Liver (tissue), 9 donors: Measurements from ENCODE around the gene STRBP. TPM values are rescaled to one million over a fixed set of nuclear protein-coding genes. Genes with fewer than 3 reads are reported as not detected.

ENCODE experiments used
- DNase-seq: peaks from one replicate; pipeline ENCODE4 v3.0.0-alpha.2; 2017; ENCODE audit warnings: low spot score
- H3K27ac ChIP-seq, 2 donors: one replicate each; pipeline ENCODE4 v1.7.0; 2013; ENCODE audit warnings: inconsistent platforms in 2 of 2, low read length in 2 of 2, control low read depth in 1 of 2, low read depth in 1 of 2, mild to moderate bottlenecking in 1 of 2
- H3K27me3 ChIP-seq, 4 donors: one replicate each; pipeline versions ENCODE4 v1.6.1 to v1.7.0; 2013; ENCODE audit warnings: low read length in 3 of 4, inconsistent platforms in 1 of 4, mild to moderate bottlenecking in 1 of 4, moderate library complexity in 1 of 4; ENCODE audit not compliant: control insufficient read depth in 4 of 4, insufficient read depth in 4 of 4
- H3K36me3 ChIP-seq, 4 donors: one replicate each; pipeline versions ENCODE4 v1.6.1 to v1.7.0; 2013; ENCODE audit warnings: low read length in 3 of 4, mild to moderate bottlenecking in 3 of 4, low read depth in 1 of 4, moderate library complexity in 1 of 4; ENCODE audit not compliant: control insufficient read depth in 4 of 4, insufficient read depth in 3 of 4
- H3K4me1 ChIP-seq, 4 donors: one replicate each; pipeline versions ENCODE4 v1.6.1 to v1.7.0; 2013; ENCODE audit warnings: low read length in 3 of 4, mild to moderate bottlenecking in 3 of 4, moderate library complexity in 1 of 4; ENCODE audit not compliant: control insufficient read depth in 4 of 4, insufficient read depth in 4 of 4
- H3K4me3 ChIP-seq, 3 donors: one replicate each; pipeline versions ENCODE4 v1.6.1 to v1.7.0; 2013; ENCODE audit warnings: low read length in 3 of 3, control low read depth in 1 of 3, low read depth in 1 of 3, mild to moderate bottlenecking in 1 of 3
- H3K9ac ChIP-seq, 2 donors: one replicate each; pipeline ENCODE4 v1.7.0; 2013; ENCODE audit warnings: low read length in 2 of 2, mild to moderate bottlenecking in 2 of 2, moderate library complexity in 2 of 2, control low read depth in 1 of 2, low read depth in 1 of 2
- H3K9me3 ChIP-seq, 4 donors: one replicate each; pipeline versions ENCODE4 v1.6.1 to v1.7.0; 2013; ENCODE audit warnings: low read length in 3 of 4; ENCODE audit not compliant: control insufficient read depth in 4 of 4
- FOXA1 ChIP-seq: IDR thresholded peaks from 2 replicates; pipeline ENCODE4 v1.6.1; 2016; ENCODE audit warnings: antibody characterized with exemption
- FOXA2 ChIP-seq: IDR thresholded peaks from 2 replicates; pipeline ENCODE4 v1.6.1; 2016; ENCODE audit warnings: antibody characterized with exemption
- GABPA ChIP-seq, 2 donors: IDR thresholded peaks in 1 of 2; conservative IDR thresholded peaks in 1 of 2; 2 replicates each; pipeline ENCODE4 v1.6.1; 2016; ENCODE audit warnings: antibody characterized with exemption in 2 of 2, mild to moderate bottlenecking in 1 of 2, moderate library complexity in 1 of 2
- HNF4A ChIP-seq, 2 donors: conservative IDR thresholded peaks; 2 replicates each; pipeline ENCODE4 v1.6.1; 2016; ENCODE audit warnings: antibody characterized with exemption in 2 of 2, mild to moderate bottlenecking in 2 of 2
- HNF4G ChIP-seq: IDR thresholded peaks from 2 replicates; pipeline ENCODE4 v1.6.1; 2016; ENCODE audit warnings: antibody characterized with exemption
- JUND ChIP-seq, 2 donors: IDR thresholded peaks; 2 replicates each; pipeline ENCODE4 v1.6.1; 2016; ENCODE audit warnings: antibody characterized with exemption in 2 of 2
- NR2F2 ChIP-seq: IDR thresholded peaks from 2 replicates; pipeline ENCODE4 v1.6.1; 2016; ENCODE audit warnings: antibody characterized with exemption
- RAD21 ChIP-seq, 2 donors: IDR thresholded peaks; 2 replicates each; pipeline ENCODE4 v1.6.1; 2016; ENCODE audit warnings: antibody characterized with exemption in 2 of 2, mild to moderate bottlenecking in 2 of 2
- RXRA ChIP-seq, 2 donors: IDR thresholded peaks; 2 replicates each; pipeline ENCODE4 v1.6.1; 2017 to 2018; ENCODE audit warnings: antibody characterized with exemption in 2 of 2, mild to moderate bottlenecking in 1 of 2
- SP1 ChIP-seq: IDR thresholded peaks from 2 replicates; pipeline ENCODE4 v1.6.1; 2018; ENCODE audit warnings: antibody characterized with exemption, mild to moderate bottlenecking
- TAF1 ChIP-seq: conservative IDR thresholded peaks from 2 replicates; pipeline ENCODE4 v1.6.1; 2016; ENCODE audit warnings: antibody characterized with exemption, mild to moderate bottlenecking
- YY1 ChIP-seq: IDR thresholded peaks from 2 replicates; pipeline ENCODE4 v1.6.1; 2016; ENCODE audit warnings: antibody characterized with exemption, mild to moderate bottlenecking
- WGBS: extraction: QIAGEN DNeasy Blood & Tissue Kit; methylation state at CpG from one replicate; pipeline ENCODE4 v1.1.7; 2013; 5-methylcytosine and 5-hydroxymethylcytosine counted together
- polyA plus RNA-seq, 2 donors: library from polyadenylated mRNA; stranded (reverse) in 1 of 2; unstranded in 1 of 2; fragments of 200-250 nt in 1 of 2; fragments of >200 nt in 1 of 2; fragmentation: Nextera tagmentation in 1 of 2; extraction: Ambion mirVana in 1 of 2; gene quantifications; one replicate each; pipeline versions ENCODE4 v1.2.1 to v1.2.3, GENCODE V29; 2013 to 2015
- total RNA-seq, 2 donors: library from RNA; depleted of rRNA; stranded (reverse); fragments of >200 nt; gene quantifications; one replicate each; pipeline ENCODE4 v1.2.3, GENCODE V29; 2014
- TF ChIP-seq, protein P1 (sequence below): IDR thresholded peaks from 2 replicates; pipeline ENCODE4 v1.6.1; 2016; ENCODE audit warnings: antibody characterized with exemption
- TF ChIP-seq, protein P2 (sequence below): fragments of 150-350 bp; IDR thresholded peaks from 2 replicates; pipeline ENCODE4 v1.5.1; 2017; ENCODE audit warnings: improper control_type of control experiment, low read depth, low read length; ENCODE audit not compliant: missing input control
- TF ChIP-seq, protein P3 (sequence below): IDR thresholded peaks from 2 replicates; pipeline ENCODE4 v1.6.1; 2016; ENCODE audit warnings: antibody characterized with exemption, mild to moderate bottlenecking
- TF ChIP-seq, protein P4 (sequence below): IDR thresholded peaks from 2 replicates; pipeline ENCODE4 v1.6.1; 2016; ENCODE audit warnings: antibody characterized with exemption
- donor health status: healthy.
- donor health status: healthy.
- donor health status: healthy.
- donor health status: healthy.
- donor health status: healthy.

STRBP gene
- total and polyA plus RNA-seq, 4 donors: 4.3 to 17.2 (median 8.5) TPM

DNA sequence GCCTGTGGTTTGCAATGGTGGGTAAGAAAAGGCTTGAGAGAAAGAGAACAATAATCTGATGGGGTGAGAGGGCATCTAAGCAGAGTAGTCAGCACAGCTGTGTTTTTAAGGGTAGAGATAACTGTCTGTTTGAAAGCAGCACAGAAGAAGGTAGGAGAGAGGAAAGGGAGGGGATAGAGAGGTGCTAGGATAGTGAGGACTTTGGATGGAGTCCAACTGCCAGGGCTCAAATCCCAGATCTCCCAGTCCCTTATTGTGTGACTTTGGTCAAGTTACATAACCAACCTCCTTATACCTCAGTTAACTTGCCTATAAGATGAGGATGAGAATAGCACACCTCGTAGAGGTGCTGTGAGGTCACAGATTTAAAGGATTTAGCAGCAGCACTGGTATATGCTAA is 179.3 kb downstream of the STRBP start:
- H3K36me3 ChIP-seq: peaks cover 0 to 27% (median 10%) of the 10 kb centered on the region in 4 donors
- no peak overlapping the region for H3K4me3 ChIP-seq
- no peaks in the 10 kb centered on the region for H3K27me3 ChIP-seq
- H3K9me3 ChIP-seq: no peaks in the 10 kb centered on the region
- 76% methylated on average over 1 of the region's 1 CpG for WGBS
- TF ChIP-seq HNF4A (conservative IDR thresholded peaks at IDR 0.05) (peak in 1 of 2 donors; percentile 26), JUND (IDR thresholded peaks at IDR 0.05) (no peak)
- H3K9ac ChIP-seq: no peak overlapping the region
- H3K4me1 ChIP-seq: peaks cover 2 to 9% (median 4%) of the 10 kb centered on the region in 4 donors
- no peak overlapping the region for H3K27ac ChIP-seq
- no peak for DNase-seq

GRCh38 chr9:123087359-123087888 is 181.0 kb downstream of the STRBP start:
- Histone ChIP-seq H3K27ac (peak overlapping the region in 1 of 2 donors; percentile 7), H3K9ac (no peak overlapping the region), H3K4me3 (no peak overlapping the region), H3K4me1 (peaks cover 2 to 9% (median 4%) of the 10 kb centered on the region in 4 donors), H3K36me3 (peaks cover 0 to 16% (median 8%) of the 10 kb centered on the region in 4 donors), H3K9me3 (no peaks in the 10 kb centered on the region), H3K27me3 (no peaks in the 10 kb centered on the region)
- WGBS: 65% methylated on average over 4 of the region's 4 CpGs
- DNase-seq: no peak
- TF ChIP-seq RXRA (IDR thresholded peaks at IDR 0.05) (peak in 1 of 2 donors; percentile 31), SP1 (no peak), NR2F2 (no peak), JUND (IDR thresholded peaks at IDR 0.05) (peak in 1 of 2 donors; percentile 62), RAD21 (IDR thresholded peaks at IDR 0.05) (peak in 1 of 2 donors; percentile 14), YY1 (no peak), HNF4A (conservative IDR thresholded peaks at IDR 0.05) (peak; percentile 12 to 41), HNF4G (no peak), FOXA2 (no peak)
- TF ChIP-seq, protein P1, sequence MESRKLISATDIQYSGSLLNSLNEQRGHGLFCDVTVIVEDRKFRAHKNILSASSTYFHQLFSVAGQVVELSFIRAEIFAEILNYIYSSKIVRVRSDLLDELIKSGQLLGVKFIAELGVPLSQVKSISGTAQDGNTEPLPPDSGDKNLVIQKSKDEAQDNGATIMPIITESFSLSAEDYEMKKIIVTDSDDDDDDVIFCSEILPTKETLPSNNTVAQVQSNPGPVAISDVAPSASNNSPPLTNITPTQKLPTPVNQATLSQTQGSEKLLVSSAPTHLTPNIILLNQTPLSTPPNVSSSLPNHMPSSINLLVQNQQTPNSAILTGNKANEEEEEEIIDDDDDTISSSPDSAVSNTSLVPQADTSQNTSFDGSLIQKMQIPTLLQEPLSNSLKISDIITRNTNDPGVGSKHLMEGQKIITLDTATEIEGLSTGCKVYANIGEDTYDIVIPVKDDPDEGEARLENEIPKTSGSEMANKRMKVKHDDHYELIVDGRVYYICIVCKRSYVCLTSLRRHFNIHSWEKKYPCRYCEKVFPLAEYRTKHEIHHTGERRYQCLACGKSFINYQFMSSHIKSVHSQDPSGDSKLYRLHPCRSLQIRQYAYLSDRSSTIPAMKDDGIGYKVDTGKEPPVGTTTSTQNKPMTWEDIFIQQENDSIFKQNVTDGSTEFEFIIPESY: no peak

GRCh38 chr9:123085916-123086315 is 182.5 kb downstream of the STRBP start:
- peaks cover 0 to 13% (median 8%) of the 10 kb centered on the region in 4 donors for H3K36me3 ChIP-seq
- no peaks in the 10 kb centered on the region for H3K27me3 ChIP-seq
- no peak for DNase-seq
- H3K27ac ChIP-seq: no peak overlapping the region
- no peak overlapping the region for H3K9ac ChIP-seq
- no peak overlapping the region for H3K4me3 ChIP-seq
- peaks cover under 1 to 8% (median 4%) of the 10 kb centered on the region in 4 donors for H3K4me1 ChIP-seq
- H3K9me3 ChIP-seq: no peaks in the 10 kb centered on the region
- 62% methylated on average over 2 of the region's 2 CpGs for WGBS
- TF ChIP-seq TAF1: no peak
- TF ChIP-seq, protein P2, sequence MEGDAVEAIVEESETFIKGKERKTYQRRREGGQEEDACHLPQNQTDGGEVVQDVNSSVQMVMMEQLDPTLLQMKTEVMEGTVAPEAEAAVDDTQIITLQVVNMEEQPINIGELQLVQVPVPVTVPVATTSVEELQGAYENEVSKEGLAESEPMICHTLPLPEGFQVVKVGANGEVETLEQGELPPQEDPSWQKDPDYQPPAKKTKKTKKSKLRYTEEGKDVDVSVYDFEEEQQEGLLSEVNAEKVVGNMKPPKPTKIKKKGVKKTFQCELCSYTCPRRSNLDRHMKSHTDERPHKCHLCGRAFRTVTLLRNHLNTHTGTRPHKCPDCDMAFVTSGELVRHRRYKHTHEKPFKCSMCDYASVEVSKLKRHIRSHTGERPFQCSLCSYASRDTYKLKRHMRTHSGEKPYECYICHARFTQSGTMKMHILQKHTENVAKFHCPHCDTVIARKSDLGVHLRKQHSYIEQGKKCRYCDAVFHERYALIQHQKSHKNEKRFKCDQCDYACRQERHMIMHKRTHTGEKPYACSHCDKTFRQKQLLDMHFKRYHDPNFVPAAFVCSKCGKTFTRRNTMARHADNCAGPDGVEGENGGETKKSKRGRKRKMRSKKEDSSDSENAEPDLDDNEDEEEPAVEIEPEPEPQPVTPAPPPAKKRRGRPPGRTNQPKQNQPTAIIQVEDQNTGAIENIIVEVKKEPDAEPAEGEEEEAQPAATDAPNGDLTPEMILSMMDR: no peak
- TF ChIP-seq, protein P1: no peak
- no peak for TF ChIP-seq GABPA (IDR thresholded peaks at IDR 0.05 in 1 of 2, conservative IDR thresholded peaks at IDR 0.05 in 1 of 2)
- TF ChIP-seq, protein P3, sequence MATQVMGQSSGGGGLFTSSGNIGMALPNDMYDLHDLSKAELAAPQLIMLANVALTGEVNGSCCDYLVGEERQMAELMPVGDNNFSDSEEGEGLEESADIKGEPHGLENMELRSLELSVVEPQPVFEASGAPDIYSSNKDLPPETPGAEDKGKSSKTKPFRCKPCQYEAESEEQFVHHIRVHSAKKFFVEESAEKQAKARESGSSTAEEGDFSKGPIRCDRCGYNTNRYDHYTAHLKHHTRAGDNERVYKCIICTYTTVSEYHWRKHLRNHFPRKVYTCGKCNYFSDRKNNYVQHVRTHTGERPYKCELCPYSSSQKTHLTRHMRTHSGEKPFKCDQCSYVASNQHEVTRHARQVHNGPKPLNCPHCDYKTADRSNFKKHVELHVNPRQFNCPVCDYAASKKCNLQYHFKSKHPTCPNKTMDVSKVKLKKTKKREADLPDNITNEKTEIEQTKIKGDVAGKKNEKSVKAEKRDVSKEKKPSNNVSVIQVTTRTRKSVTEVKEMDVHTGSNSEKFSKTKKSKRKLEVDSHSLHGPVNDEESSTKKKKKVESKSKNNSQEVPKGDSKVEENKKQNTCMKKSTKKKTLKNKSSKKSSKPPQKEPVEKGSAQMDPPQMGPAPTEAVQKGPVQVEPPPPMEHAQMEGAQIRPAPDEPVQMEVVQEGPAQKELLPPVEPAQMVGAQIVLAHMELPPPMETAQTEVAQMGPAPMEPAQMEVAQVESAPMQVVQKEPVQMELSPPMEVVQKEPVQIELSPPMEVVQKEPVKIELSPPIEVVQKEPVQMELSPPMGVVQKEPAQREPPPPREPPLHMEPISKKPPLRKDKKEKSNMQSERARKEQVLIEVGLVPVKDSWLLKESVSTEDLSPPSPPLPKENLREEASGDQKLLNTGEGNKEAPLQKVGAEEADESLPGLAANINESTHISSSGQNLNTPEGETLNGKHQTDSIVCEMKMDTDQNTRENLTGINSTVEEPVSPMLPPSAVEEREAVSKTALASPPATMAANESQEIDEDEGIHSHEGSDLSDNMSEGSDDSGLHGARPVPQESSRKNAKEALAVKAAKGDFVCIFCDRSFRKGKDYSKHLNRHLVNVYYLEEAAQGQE: no peak
- TF ChIP-seq RXRA (IDR thresholded peaks at IDR 0.05): no peak
- no peak for TF ChIP-seq FOXA2
- TF ChIP-seq, protein P4, sequence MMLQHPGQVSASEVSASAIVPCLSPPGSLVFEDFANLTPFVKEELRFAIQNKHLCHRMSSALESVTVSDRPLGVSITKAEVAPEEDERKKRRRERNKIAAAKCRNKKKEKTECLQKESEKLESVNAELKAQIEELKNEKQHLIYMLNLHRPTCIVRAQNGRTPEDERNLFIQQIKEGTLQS: no peak
- TF ChIP-seq FOXA1: no peak
